ENCODE data around the gene SLC33A1.

- TF ChIP-seq SP1 (IDR thresholded peaks at IDR 0.05) (no peak), CTCF (IDR thresholded peaks at IDR 0.05; ENCODE audit: low read depth, low read length, missing input control) (no peak), TAF1 (conservative IDR thresholded peaks at IDR 0.05) (no peak), EGR1 (IDR thresholded peaks at IDR 0.05; ENCODE audit: low read depth in 2 of 2) (no peak), RXRA (IDR thresholded peaks at IDR 0.05) (no peak), YY1 (IDR thresholded peaks at IDR 0.05) (no peak)
Measured at GRCh38 chr3:155771126-155771525, 83.1 kb downstream of the SLC33A1 start.
